Activated naive CD4-positive, alpha-beta T cell treated with anti-CD3 and anti-CD28 coated beads, Interleukin-2, amount 50 U/mL, for 24 hours (primary cell): Measurements from ENCODE around the gene POLH.
"Not testable (repeated sequence)": the region's sequence is repeated elsewhere in the genome, so short reads cannot be mapped to it uniquely, and the experiment has no call there.

Experiments
- H3K27ac Mint-ChIP-seq: one replicate; pipeline ENCODE4 v1.8.0; 2021; ENCODE audit warnings: mild to moderate bottlenecking, mixed read lengths
- H3K27me3 Mint-ChIP-seq: one replicate; pipeline ENCODE4 v1.8.0; 2021; ENCODE audit warnings: mixed read lengths
- H3K36me3 Mint-ChIP-seq: one replicate; pipeline ENCODE4 v1.8.0; 2021; ENCODE audit warnings: mixed read lengths
- H3K4me1 Mint-ChIP-seq: one replicate; pipeline ENCODE4 v1.8.0; 2021; ENCODE audit warnings: mixed read lengths
- H3K4me3 Mint-ChIP-seq: one replicate; pipeline ENCODE4 v1.8.0; 2021; ENCODE audit warnings: mild to moderate bottlenecking, mixed read lengths
- H3K9me3 Mint-ChIP-seq: one replicate; pipeline ENCODE4 v1.8.0; 2021; ENCODE audit warnings: mixed read lengths

The POLH gene

DNA sequence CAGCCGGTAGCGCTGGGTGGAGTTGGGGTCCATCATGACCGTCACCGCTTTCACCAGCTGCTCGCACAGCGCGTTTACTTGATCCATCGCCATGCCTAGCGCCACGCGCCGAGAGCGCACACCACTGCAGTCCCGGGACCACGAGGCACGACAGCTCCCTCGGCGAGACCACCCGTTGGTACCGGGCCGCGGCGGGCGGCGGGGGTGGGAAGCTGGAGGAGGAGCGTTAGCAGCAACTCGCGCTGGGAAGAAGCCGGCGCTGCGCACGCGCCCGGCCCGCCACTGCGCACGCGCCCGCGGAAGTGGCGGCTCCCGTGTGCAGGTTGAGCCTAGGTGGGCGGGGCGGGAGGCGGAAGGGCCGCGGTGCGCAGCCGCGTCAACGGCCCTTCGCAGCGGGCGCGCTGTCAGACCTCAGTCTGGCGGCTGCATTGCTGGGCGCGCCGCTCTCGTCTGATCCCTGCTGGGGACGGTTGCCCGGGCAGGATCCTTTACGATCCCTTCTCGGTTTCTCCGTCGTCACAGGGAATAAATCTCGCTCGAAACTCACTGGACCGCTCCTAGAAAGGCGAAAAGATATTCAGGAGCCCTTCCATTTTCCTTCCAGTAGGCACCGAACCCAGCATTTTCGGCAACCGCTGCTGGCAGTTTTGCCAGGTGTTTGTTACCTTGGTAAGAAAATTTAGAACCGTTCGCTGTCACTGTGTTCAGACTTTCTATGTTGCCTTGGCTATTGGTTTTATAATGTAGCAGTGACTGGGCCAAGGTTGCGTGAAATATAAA is at the start of gene POLH, which contains the start of gene XPO5:
TSS of gene POLH (plus strand) at position 414 of the 780 bp plus-strand sequence. CDS start 6,135 bp downstream, outside the sequence.
TSS of gene XPO5 (minus strand) at position 267 of the 780 bp plus-strand sequence. CDS start at position 93, 174 bp downstream.
- Mint-ChIP-seq H3K36me3 (peaks cover 5% of the 10 kb centered on the region), H3K4me1 (peaks cover 40% of the 10 kb centered on the region), H3K4me3 (peak within 1 kb of the TSS; percentile 97), H3K27ac (peak within 1 kb of the TSS; percentile 93), H3K27me3 (no peaks in the 10 kb centered on the region), H3K9me3 (no peaks in the 10 kb centered on the region)

DNA sequence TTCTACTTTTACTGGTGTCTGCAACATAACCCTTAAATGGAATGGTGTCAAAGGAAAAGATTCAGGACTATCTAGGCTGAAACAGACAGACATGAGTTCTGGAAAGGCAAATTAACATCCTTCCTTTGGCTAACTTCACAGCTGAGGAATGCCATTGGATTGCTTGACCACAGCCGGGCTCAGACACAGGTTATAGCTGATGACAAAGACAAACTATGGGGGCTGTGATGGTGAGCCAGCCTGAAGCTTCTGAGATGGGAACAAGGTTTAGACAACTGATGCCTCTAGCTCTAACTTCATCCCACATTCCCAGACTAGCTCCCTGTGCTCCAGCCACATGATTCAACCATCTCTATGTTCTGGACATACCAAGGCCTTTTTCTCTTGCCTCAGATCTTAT is 43.8 kb upstream of the POLH start:
- Mint-ChIP-seq H3K9me3 (no peaks in the 10 kb centered on the region), H3K4me3 (no peak overlapping the region), H3K4me1 (no peaks in the 10 kb centered on the region), H3K27me3 (no peaks in the 10 kb centered on the region), H3K27ac (no peak overlapping the region), H3K36me3 (peaks cover 9% of the 10 kb centered on the region)

DNA sequence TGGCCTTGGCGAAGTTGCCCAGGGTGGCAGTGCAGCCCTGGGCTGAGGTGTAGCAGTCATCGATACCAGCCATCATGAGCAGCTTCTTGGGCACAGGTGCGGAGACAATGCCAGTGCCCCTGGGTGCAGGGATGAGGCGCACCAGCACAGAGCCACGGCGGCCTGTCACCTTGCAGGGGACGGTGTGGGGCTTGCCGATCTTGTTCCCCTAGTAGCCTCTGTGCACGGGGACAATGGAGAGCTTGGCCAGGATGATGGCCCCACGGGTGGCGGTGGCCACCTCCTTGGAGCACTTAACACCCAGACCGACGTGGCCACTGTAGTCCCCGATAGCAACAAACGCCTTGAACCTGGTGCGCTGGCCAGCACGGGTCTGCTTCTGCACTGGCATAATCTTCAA is 37.0 kb upstream of the POLH start:
- H3K36me3 Mint-ChIP-seq = peaks cover 17% of the 10 kb centered on the region
- not testable (repeated sequence) for H3K27ac Mint-ChIP-seq, H3K9me3 Mint-ChIP-seq, H3K4me3 Mint-ChIP-seq, H3K27me3 Mint-ChIP-seq, H3K4me1 Mint-ChIP-seq

DNA sequence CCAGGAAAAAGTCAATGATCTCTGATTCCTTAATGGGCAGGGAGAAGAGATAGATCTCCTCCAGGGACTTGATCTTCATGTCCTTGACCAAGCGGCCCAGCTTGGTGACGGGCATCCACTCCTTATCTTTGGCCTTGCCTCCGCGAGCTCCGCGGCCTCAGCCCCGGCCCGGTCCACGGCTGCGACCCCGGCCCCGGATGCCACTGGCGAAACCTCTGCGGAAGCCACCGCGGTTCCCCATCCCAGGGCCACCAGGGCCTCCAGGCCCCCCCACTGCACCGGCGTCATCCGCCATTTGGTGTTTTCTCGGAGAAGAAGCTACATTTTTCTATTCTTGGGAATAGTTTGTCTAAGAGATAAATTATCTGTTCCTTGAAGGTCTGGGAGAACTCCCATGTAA is 36.6 kb upstream of the POLH start:
- not testable (repeated sequence) for H3K27ac Mint-ChIP-seq, H3K4me3 Mint-ChIP-seq, H3K9me3 Mint-ChIP-seq, H3K27me3 Mint-ChIP-seq, H3K4me1 Mint-ChIP-seq
- H3K36me3 Mint-ChIP-seq = peaks cover 17% of the 10 kb centered on the region

DNA sequence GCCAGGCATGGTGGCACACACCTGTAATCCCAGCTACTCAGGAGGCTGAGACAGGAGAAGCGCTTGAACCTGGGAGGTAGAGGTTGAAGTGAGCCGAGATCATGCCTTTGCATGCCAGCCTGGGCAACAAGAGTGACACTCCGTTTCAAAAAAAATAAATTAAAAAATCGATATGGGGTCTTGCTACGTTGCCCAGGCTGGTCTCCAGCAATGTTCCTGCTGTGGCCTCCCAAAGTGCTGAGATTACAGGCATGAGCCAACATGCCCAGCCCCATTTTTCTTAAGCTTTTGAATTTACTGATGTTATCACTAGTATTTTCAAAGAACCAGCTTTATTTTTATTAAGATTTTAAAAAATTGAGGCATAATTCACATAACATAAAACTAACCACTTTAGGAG is 35.5 kb upstream of the POLH start:
- H3K4me1 Mint-ChIP-seq = no peaks in the 10 kb centered on the region
- H3K27ac Mint-ChIP-seq = peak overlapping the region; percentile 23
- no peaks in the 10 kb centered on the region for H3K9me3 Mint-ChIP-seq
- H3K4me3 Mint-ChIP-seq = no peak overlapping the region
- H3K27me3 Mint-ChIP-seq = no peaks in the 10 kb centered on the region
- peaks cover 17% of the 10 kb centered on the region for H3K36me3 Mint-ChIP-seq

DNA sequence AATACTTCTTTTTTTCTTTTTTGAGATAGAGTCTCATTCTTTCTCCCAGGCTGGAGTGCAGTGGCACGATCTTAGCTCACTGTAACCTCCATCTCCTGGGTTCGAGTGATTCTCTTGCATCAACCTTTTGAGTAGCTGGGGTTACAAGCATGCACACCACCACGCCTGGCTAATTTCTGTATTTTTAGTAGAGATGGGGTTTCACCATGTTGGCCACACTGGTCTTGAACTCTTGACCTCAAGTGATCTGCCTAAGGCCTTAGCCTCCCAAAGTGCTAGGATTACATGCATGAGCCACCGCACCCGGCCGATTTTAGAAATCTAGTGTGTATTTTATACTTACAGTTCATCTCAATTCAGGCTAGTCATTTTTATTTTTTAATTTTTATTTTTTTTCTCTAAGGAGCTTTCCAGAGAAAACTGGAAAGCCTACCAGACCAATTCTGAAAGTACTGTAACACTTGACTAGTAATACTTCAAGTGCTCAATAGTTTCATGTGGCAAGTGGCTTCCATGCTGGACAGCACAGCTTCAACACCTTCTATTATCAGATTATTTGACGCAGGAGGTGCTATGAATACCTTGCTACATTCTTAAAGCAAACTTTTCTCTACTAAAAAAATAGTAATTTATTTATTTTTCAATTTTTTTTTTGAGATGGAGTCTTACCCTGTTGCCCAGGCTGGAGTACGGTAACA is 34.1 kb upstream of the POLH start:
- H3K27me3 Mint-ChIP-seq = no peaks in the 10 kb centered on the region
- no peak overlapping the region for H3K27ac Mint-ChIP-seq
- no peaks in the 10 kb centered on the region for H3K4me1 Mint-ChIP-seq
- H3K9me3 Mint-ChIP-seq = no peaks in the 10 kb centered on the region
- H3K4me3 Mint-ChIP-seq = no peak overlapping the region
- H3K36me3 Mint-ChIP-seq = peaks cover 21% of the 10 kb centered on the region

DNA sequence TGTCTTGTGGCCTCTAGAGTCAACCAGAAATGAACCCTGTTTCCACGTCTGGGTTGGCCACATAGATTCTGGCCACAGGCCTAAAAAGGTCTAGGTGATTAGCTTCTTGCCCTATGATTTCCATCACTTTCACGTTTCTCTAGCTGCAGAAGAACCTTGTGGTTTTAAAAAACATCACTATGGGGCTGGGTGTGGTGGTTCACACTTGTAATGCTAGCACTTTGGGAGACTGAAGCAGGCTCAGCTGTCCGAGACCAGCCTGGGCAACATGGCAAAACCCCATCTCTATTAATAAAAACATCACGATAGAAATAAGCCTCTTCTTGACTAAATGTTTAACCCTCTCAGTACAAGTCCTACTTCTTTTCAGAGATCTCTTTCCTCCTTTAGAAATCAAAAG is 31.5 kb upstream of the POLH start:
- H3K4me1 Mint-ChIP-seq = no peaks in the 10 kb centered on the region
- peaks cover 23% of the 10 kb centered on the region for H3K36me3 Mint-ChIP-seq
- no peak overlapping the region for H3K4me3 Mint-ChIP-seq
- H3K9me3 Mint-ChIP-seq = no peaks in the 10 kb centered on the region
- no peak overlapping the region for H3K27ac Mint-ChIP-seq
- no peaks in the 10 kb centered on the region for H3K27me3 Mint-ChIP-seq

DNA sequence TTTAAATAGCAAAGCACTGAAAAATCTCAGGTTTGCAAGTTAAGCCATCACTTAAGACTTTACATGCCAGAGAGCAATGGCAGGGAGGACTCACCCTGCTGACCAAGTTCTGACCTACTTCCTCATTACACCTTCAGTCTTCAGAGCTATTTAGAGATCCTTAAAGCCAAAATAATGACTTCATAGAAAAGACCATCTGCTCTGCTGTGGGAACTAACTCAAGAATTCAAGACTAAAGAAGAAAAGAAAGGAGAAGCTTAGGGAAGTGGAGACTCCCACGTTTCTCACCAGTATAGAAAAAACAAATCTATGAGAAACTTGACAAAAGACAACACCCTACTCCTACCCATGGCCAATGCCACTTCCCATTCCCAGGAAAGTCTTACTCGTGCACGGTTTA is 28.8 kb upstream of the POLH start:
- no peaks in the 10 kb centered on the region for H3K9me3 Mint-ChIP-seq
- no peak overlapping the region for H3K4me3 Mint-ChIP-seq
- H3K27ac Mint-ChIP-seq = no peak overlapping the region
- H3K4me1 Mint-ChIP-seq = no peaks in the 10 kb centered on the region
- H3K27me3 Mint-ChIP-seq = no peaks in the 10 kb centered on the region
- peaks cover 23% of the 10 kb centered on the region for H3K36me3 Mint-ChIP-seq

DNA sequence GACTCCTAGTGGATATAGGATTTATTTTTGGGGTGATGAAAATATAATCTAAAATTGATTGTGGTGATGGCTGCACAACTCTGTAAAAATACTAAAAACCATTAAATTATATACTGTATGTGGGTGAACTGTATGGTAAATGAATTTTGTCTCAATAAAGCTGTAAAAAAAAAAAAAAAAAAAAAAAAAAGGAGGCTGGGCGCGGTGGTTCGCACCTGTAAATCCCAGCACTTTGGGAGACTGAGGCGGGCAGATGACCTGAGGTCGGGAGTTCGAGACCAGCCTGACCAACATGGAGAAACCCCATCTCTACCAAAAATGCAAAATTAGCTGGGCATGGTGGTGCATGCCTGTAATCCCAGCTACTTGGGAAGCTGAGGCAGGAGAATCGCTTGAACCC is 18.4 kb upstream of the POLH start:
- not testable (repeated sequence) for H3K27me3 Mint-ChIP-seq, H3K4me3 Mint-ChIP-seq, H3K27ac Mint-ChIP-seq, H3K4me1 Mint-ChIP-seq, H3K9me3 Mint-ChIP-seq
- H3K36me3 Mint-ChIP-seq = peaks cover 18% of the 10 kb centered on the region

DNA sequence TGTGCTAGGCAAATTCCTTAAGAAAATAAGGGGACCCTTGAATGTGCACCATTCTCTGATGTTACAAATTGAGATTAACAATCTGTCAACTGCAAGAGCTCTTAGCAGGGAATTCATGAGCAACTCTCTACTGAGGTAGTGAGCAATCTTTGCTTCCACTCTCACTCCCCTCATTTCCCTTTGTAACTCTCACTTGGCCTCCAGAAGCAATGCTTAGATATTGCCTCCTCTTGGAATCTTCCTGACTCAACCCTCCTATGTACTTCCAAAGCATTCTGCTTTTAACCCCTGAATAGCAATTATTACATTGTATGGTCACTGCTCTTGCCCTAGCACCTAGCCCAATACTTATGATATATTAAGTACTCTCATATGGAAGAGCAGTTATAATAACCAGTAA is 16.7 kb upstream of the POLH start:
- Mint-ChIP-seq H3K36me3 (peaks cover 9% of the 10 kb centered on the region), H3K4me1 (no peaks in the 10 kb centered on the region), H3K27ac (no peak overlapping the region), H3K27me3 (no peaks in the 10 kb centered on the region), H3K4me3 (no peak overlapping the region), H3K9me3 (no peaks in the 10 kb centered on the region)

DNA sequence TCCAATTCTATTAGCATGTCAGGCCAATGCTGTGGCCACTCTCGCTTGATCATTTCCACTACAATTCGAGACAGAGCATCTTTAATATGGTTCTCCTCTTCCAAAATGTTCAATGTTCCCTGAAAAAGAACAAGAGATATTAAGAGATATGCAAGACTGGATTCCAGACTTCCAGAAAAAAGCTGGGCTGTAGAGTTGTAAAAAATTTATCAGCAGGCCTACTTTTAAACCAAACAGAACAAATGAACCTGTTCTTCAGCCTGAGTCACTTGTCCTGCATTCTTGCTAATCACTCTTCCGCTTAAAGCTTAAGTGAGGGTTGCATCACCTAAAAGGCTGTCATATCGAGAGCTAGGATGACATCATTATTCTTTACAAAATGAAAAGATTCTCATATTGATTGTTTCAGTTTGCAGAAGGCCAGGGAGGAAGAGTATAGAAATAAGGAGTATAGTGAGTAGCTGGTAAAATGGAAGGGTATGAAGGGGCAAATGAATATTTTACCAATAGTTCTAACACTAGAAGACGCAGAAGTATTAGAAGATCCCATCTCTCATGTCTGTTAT is 5.0 kb upstream of the POLH start:
- H3K36me3 Mint-ChIP-seq = peaks cover 9% of the 10 kb centered on the region
- H3K4me1 Mint-ChIP-seq = peaks cover 18% of the 10 kb centered on the region
- H3K27me3 Mint-ChIP-seq = no peaks in the 10 kb centered on the region
- H3K4me3 Mint-ChIP-seq = peak overlapping the region; percentile 23
- H3K9me3 Mint-ChIP-seq = no peaks in the 10 kb centered on the region
- H3K27ac Mint-ChIP-seq = peak overlapping the region; percentile 33

DNA sequence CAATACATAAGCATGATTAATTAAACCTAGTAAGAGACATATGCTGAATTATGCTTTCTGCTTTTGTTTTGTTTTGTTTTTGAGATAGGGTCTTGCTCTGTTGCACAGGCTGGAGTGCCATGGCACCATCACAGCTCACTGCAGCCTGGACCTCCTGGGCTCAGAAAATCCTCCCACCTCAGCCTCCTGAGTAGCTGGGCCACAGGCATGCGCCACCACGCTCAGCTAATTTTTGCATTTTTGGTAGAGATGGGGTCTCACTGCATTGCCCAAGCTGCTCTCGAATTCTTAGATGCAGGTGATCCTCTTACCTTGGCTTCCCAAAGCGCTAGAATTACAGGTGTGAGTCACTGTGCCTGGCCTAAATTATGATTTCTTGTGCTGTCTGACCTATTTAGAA is 4.0 kb upstream of the POLH start:
- Mint-ChIP-seq H3K27me3 (no peaks in the 10 kb centered on the region), H3K36me3 (peaks cover 9% of the 10 kb centered on the region), H3K4me1 (peaks cover 18% of the 10 kb centered on the region), H3K4me3 (no peak overlapping the region), H3K27ac (no peak overlapping the region), H3K9me3 (no peaks in the 10 kb centered on the region)

DNA sequence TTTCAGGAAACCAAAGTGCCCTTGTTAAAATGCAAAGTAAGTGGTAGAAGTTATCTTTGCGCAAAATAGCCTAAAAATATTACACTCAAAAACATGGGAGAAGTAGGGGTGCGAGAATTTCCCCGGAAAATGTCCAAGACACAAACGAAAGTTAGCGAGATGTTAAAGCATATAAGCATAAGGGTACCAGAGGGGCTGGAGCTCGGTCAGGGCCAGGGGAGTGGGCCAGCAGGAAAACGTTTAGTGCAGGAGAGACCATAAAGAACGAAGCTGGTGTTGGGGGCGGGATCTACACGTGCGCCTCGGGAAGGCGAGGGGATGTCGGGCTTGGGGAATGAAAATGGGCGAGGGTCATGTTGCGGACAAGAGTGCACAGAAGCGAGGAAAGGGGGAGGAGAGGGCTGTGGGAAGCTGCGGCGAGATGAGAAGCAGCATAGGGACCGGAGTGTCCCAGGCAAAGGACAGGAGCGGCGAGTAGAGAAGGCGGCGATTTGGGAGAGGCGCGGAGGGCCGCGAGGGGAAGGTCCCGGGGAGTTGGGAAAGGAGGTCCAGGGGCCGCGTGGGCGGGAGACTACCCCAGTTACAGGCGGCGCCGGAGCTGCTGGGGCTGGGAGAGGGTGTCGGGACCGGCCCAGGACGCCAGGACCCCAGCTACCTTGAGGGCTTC is 747 bp upstream of the POLH start:
- Mint-ChIP-seq H3K36me3 (peaks cover 5% of the 10 kb centered on the region), H3K4me3 (peak overlapping the region; percentile 97), H3K27me3 (no peaks in the 10 kb centered on the region), H3K27ac (peak overlapping the region; percentile 93), H3K9me3 (no peaks in the 10 kb centered on the region), H3K4me1 (peaks cover 42% of the 10 kb centered on the region)

DNA sequence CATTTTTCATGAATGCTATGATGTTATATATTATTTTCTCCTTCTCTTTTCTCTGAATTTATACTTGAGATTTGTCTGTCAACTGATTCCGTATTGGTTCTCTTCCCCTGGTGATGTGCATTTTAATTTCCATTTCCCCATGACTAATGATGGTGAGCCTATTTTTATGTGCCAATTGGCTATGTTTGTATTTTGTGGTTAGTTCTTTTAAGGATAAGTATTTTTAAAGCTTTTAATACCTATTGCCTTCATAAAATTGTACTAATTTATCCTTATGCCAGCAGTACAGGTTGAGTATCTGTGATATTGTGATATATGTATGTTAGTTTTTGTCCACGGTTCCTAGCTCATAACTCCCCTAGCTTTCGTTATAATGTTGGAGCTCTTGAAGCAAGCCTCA is 2.8 kb downstream of the POLH start:
- no peaks in the 10 kb centered on the region for H3K27me3 Mint-ChIP-seq
- H3K36me3 Mint-ChIP-seq = peaks cover 3% of the 10 kb centered on the region
- peaks cover 28% of the 10 kb centered on the region for H3K4me1 Mint-ChIP-seq
- H3K27ac Mint-ChIP-seq = no peak overlapping the region
- peak overlapping the region; percentile 40 for H3K4me3 Mint-ChIP-seq
- H3K9me3 Mint-ChIP-seq = no peaks in the 10 kb centered on the region

DNA sequence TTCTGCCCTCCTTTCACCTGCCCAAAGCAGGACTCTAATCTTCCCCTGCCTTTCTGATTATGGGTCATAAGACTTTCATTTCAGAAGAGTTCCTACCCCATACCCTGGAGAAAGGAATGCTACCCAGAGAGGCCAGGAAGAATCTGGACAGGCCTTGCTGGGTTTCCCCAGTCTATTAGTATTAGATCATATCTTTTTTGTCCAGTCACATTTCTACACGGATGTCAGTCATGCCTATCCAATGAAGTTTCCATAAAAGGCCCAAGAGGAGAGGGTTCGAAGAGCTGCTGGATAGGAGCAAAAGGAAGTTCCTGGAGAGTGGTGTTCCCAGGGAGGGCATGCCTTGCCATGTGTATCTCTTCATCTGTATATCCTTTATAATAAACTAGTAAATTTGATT is 3.2 kb downstream of the POLH start:
- Mint-ChIP-seq H3K4me3 (peak overlapping the region; percentile 40), H3K9me3 (no peaks in the 10 kb centered on the region), H3K27ac (no peak overlapping the region), H3K4me1 (peaks cover 31% of the 10 kb centered on the region), H3K27me3 (no peaks in the 10 kb centered on the region), H3K36me3 (peaks cover 3% of the 10 kb centered on the region)

DNA sequence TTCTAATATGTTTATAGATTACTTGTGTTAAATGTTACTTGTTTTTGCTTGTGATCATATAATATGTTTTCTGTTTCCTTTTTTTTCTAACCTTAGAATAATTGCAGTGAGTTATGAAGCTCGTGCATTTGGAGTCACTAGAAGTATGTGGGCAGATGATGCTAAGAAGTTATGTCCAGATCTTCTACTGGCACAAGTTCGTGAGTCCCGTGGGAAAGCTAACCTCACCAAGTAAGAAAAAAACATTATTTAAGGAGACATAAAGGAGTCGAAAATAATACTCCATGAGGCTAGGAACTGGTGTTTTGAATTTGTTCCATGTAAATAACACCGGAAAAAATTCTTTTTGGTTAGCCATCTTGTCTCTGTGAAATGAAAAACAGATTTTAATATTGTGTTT is 6.9 kb downstream of the POLH start:
- no peaks in the 10 kb centered on the region for H3K9me3 Mint-ChIP-seq
- H3K27ac Mint-ChIP-seq = no peak overlapping the region
- H3K36me3 Mint-ChIP-seq = peaks cover 4% of the 10 kb centered on the region
- no peaks in the 10 kb centered on the region for H3K27me3 Mint-ChIP-seq
- H3K4me3 Mint-ChIP-seq = no peak overlapping the region
- H3K4me1 Mint-ChIP-seq = peaks cover 36% of the 10 kb centered on the region
